ENCODE measurements around the gene PRDX2. TPM values are rescaled to one million over a fixed set of nuclear protein-coding genes. Genes with fewer than 3 reads are reported as not detected.

The PRDX2 gene
- total RNA-seq, 2 experiments from 2014 or later = 357 to 399 TPM

DNA sequence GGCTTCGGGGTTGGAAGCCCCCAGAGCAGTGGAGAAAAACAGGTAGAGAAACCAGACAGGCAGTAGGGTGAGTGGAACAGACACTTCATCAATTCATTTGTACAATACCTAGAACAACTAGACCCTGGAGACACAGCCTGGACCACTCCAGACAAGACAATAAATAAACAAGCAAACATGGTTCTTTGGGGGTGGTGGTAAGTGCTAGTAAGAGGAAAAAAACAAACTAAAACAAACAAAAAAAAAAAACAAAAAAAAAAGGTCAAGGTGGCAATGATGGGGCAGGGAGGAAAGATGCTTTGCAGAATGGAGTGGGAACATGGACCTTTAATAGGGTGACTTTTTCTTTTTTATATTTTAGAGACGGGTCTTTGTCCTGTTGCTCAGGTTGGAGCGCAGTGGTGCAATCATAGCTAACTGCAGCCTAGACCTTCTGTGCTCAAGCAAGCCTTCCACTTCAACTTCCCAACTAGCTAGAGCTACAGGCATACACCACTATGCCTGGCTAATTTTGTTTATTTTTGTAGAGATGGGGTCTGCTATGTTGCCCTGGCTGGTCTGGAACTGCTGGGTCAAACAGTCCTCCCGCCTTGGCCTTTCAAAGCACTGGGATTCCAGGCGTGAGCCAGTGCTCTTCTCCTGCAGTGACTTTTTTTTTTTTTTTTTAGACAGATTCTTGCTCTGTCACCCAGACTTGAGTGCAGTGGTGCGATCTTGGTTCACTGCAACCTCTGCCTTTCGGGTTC, 7.2 kb downstream of the PRDX2 start:
- Histone ChIP-seq H3K36me3 (ENCODE audit: insufficient read depth, low read length) (peaks cover 10% of the 10 kb centered on the region; the same call in 1 of the 2 replicates), H3K4me3 (ENCODE audit: low read depth, low read length, poor library complexity, severe bottlenecking) (peak overlapping the region; percentile 84), H3K4me1 (ENCODE audit: insufficient read depth, low read length, poor library complexity, severe bottlenecking) (peaks cover 34% of the 10 kb centered on the region), H3K9me3 (ENCODE audit: low read length) (no peaks in the 10 kb centered on the region), H3K27ac (ENCODE audit: low read depth, low read length, poor library complexity, severe bottlenecking) (peak overlapping the region; percentile 24), H3K4me2 (ENCODE audit: low read length) (peak overlapping the region; percentile 95), H3K79me2 (ENCODE audit: insufficient read depth, low read depth, low read length) (peaks cover 8% of the 10 kb centered on the region), H2AFZ (ENCODE audit: low read length) (no peak overlapping the region), H3K9me2 (ENCODE audit: insufficient read depth, low read length) (no peaks in the 10 kb centered on the region), H4K20me1 (ENCODE audit: insufficient read depth, low read length) (no peaks in the 10 kb centered on the region; the same call in 1 of the 2 replicates)
- intact Hi-C loops (cut with micrococcal nuclease; ENCODE audit: unreplicated experiment) = loop anchor here (5.0 kb wide), 1 partner anchor 72 kb away; the partner anchor contains the start of gene TNPO2
- BruUV-seq (replicated peaks) = no TSS peak
- ChIA-PET POLR2A (no interaction called here), CTCF (ENCODE audit: unreplicated experiment) (no interaction called here)
- no peak for DNase-seq (ENCODE audit: low spot score)
- TF ChIP-seq EZH2phosphoT487 (IDR thresholded peaks at IDR 0.05; ENCODE audit: borderline replicate concordance, low read depth, low read length) = no peak
- TF ChIP-seq, protein P1, sequence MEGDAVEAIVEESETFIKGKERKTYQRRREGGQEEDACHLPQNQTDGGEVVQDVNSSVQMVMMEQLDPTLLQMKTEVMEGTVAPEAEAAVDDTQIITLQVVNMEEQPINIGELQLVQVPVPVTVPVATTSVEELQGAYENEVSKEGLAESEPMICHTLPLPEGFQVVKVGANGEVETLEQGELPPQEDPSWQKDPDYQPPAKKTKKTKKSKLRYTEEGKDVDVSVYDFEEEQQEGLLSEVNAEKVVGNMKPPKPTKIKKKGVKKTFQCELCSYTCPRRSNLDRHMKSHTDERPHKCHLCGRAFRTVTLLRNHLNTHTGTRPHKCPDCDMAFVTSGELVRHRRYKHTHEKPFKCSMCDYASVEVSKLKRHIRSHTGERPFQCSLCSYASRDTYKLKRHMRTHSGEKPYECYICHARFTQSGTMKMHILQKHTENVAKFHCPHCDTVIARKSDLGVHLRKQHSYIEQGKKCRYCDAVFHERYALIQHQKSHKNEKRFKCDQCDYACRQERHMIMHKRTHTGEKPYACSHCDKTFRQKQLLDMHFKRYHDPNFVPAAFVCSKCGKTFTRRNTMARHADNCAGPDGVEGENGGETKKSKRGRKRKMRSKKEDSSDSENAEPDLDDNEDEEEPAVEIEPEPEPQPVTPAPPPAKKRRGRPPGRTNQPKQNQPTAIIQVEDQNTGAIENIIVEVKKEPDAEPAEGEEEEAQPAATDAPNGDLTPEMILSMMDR (conservative IDR thresholded peaks at IDR 0.05; ENCODE audit: low read length) = no peak

DNA sequence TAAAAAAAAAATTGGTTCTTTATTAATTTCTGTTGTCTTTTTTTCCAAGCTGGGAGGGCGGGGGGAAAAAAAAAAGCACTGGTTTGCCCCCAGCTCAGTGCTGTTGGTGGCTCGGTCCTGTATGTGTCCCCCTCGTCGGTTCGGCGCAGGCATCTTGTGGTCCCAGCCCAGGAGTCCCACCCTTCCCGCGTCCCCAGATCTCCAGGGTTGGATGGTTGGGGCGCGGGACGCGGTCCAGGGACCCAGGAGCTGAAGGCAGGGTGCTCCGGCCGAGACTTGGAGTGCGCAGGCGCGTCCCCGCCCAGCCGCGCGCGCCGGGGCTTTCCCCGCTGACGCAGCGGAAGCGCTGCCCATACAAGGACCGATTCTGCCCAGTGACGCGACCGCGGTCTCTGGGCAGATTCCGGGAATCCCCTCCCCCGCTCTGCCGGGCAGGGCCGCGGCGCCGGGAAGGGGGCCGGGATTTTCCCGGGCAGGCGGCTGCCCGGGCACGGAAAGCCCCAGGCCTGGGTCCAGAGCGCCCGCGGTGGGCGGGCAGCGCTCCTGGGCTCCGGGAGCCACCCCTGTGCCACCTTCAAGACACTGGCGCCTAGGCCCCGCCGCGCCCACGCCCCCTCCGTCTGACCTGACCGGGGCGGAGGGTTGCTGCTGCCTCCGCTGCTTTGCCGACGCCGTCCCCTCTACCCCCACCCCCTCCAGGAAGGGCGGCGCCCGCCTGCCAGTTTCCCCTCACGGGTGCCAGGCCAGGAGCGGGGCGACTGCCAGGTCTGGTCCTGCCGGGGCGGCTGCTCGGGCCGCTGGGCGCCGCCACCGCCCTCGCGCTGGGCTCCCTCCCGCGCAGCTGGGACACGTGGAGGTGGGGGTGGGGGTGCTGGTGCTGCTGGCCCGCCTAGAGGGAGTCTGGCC, 8.1 kb downstream of the PRDX2 start:
- Histone ChIP-seq H3K9me3 (ENCODE audit: low read length) (no peaks in the 10 kb centered on the region), H3K27ac (ENCODE audit: low read depth, low read length, poor library complexity, severe bottlenecking) (peak overlapping the region; percentile 77), H3K4me1 (ENCODE audit: insufficient read depth, low read length, poor library complexity, severe bottlenecking) (peaks cover 42% of the 10 kb centered on the region), H3K36me3 (ENCODE audit: insufficient read depth, low read length) (0 out of 2 replicates have a peak, but pooled peaks cover 3% of the 10 kb centered on the region), H3K4me2 (ENCODE audit: low read length) (peak overlapping the region; percentile 95), H3K9me2 (ENCODE audit: insufficient read depth, low read length) (no peaks in the 10 kb centered on the region), H4K20me1 (ENCODE audit: insufficient read depth, low read length) (no peaks in the 10 kb centered on the region; the same call in 1 of the 2 replicates), H3K79me2 (ENCODE audit: insufficient read depth, low read depth, low read length) (peaks cover 8% of the 10 kb centered on the region), H3K4me3 (ENCODE audit: low read depth, low read length, poor library complexity, severe bottlenecking) (peak overlapping the region; percentile 84), H2AFZ (ENCODE audit: low read length) (no peak overlapping the region)
- intact Hi-C loops (cut with micrococcal nuclease; ENCODE audit: unreplicated experiment) = loop anchor here (2.0 to 5.0 kb wide), 2 partner anchors 59 to 71 kb away; partner anchors contain the start of genes TNPO2 and TRIR
- POLR2A ChIA-PET = interaction anchor here (0.6 to 2.2 kb wide), 5 partner anchors 9 to 55 kb away, joined by 3 to 5 read pairs (median 4); partner anchors contain the start of gene THSD8
- peak; percentile 91 for DNase-seq (ENCODE audit: low spot score)
- CTCF ChIA-PET (ENCODE audit: unreplicated experiment) = interaction anchor here (0.6 to 2.8 kb wide), 4 partner anchors 10 to 99 kb away, joined by 3 to 20 read pairs (median 6); no protein-coding TSS in a partner anchor
- no TSS peak for BruUV-seq (replicated peaks)
- no peak for TF ChIP-seq EZH2phosphoT487 (IDR thresholded peaks at IDR 0.05; ENCODE audit: borderline replicate concordance, low read depth, low read length)
- TF ChIP-seq, protein P1 (conservative IDR thresholded peaks at IDR 0.05; ENCODE audit: low read length) = no peak
